Psoas muscle (tissue), 8 donors: Measurements from ENCODE around the gene RTKN. TPM values are rescaled to one million over a fixed set of nuclear protein-coding genes. Genes with fewer than 3 reads are reported as not detected.

ENCODE experiments used
- ATAC-seq, 4 donors: fragments of 200-7000 bp; cut with Tn5 transposase; one replicate each; pipeline ENCODE4 v1.9.1; 2020; ENCODE audit warnings: moderate library complexity in 3 of 4, mild to moderate bottlenecking in 2 of 4
- DNase-seq, 2 donors: peaks; one replicate each; pipeline ENCODE4 v3.0.0-alpha.2; 2020
- H3K27ac ChIP-seq: fragments of 200-600 bp; one replicate; pipeline ENCODE4 v1.8.0; 2022
- H3K27me3 ChIP-seq, 3 donors: fragments of 200-600 bp in 1 of 3; one replicate each; pipeline versions ENCODE4 v1.6.1 to v1.8.0; 2013 to 2022; ENCODE audit warnings: low read length in 2 of 3, mild to moderate bottlenecking in 2 of 3, moderate library complexity in 1 of 3; ENCODE audit not compliant: insufficient read depth in 3 of 3
- H3K36me3 ChIP-seq, 2 donors: fragments of 200-600 bp in 1 of 2; one replicate each; pipeline versions ENCODE4 v1.6.1 to v1.8.0; 2013 to 2022; ENCODE audit warnings: low read depth in 1 of 2, mild to moderate bottlenecking in 1 of 2, moderate library complexity in 1 of 2; ENCODE audit not compliant: insufficient read depth in 1 of 2
- H3K4me1 ChIP-seq: fragments of 200-600 bp; one replicate; pipeline ENCODE4 v1.8.0; 2022
- H3K4me3 ChIP-seq: fragments of 200-600 bp; one replicate; pipeline ENCODE4 v1.8.0; 2022; ENCODE audit warnings: mild to moderate bottlenecking
- H3K9me3 ChIP-seq: fragments of 200-600 bp; one replicate; pipeline ENCODE4 v1.8.0; 2022
- CTCF ChIP-seq: fragments of 200-600 bp; IDR thresholded peaks from one replicate; pipeline ENCODE4 v1.8.0; 2022; ENCODE audit warnings: antibody characterized with exemption
- WGBS, 3 donors: extraction: QIAGEN DNeasy Blood & Tissue Kit; methylation state at CpG; one replicate each; pipeline versions ENCODE4 v1.1.6 to v1.1.7; 2013; 5-methylcytosine and 5-hydroxymethylcytosine counted together
- intact Hi-C, 2 donors: fragments of 100-400 bp; cut with DNase I; formaldehyde crosslinking; loops; one replicate each; pipeline versions ENCODE4 v1.11.0 to v1.14.2; 2022
- polyA plus RNA-seq, 3 donors: library from polyadenylated mRNA; stranded (reverse); fragments of 200-250 nt; gene quantifications; one replicate each; pipeline ENCODE4 v1.2.3, GENCODE V29; 2013
- total RNA-seq, 4 donors: library from RNA; stranded (reverse); fragmentation: NEBNext Ultra II Directional in 2 of 4; extraction: Animal tissue kit (Norgen Biotek cat#: 25700) in 2 of 4; gene quantifications; one replicate each; pipeline versions ENCODE4 v1.2.1 to v1.2.4, GENCODE V29; 2021 to 2023
- donor health status: healthy with polysubstance abuse.
- donor health status: DM: no; HTN: no; CAD: no; lungs with moderate emphysema.
- donor health status: Bipolar disorder and iron deficiency.
- donor health status: healthy.
- donor health status: DM: yes; HTN: yes; CAD: no.
- donor health status: DM: no; HTN: no; CAD: no.
- donor health status: DM: no; HTN: no; CAD: no.
- donor health status: DM: yes; HTN: yes; CAD: no.

RTKN gene
- total and polyA plus RNA-seq, 7 donors, result 3.1 to 18.8 (median 7.8) TPM

- DNase-seq (peak; percentile 58 to 78), ATAC-seq (peak; percentile 45 to 77 (median 70))
- no peak overlapping the region for H3K27ac ChIP-seq
- peaks cover 0 to 29% (median 5%) of the 10 kb centered on the region in 3 donors for H3K27me3 ChIP-seq
- H3K4me3 ChIP-seq, result peak overlapping the region; percentile 62
- H3K9me3 ChIP-seq, result no peaks in the 10 kb centered on the region
- 2 to 6% (median 4%) methylated on average over 58 to 66 of the region's 66 CpGs for WGBS, 3 donors
- peak; percentile 22 for TF ChIP-seq CTCF
- H3K4me1 ChIP-seq, result no peaks in the 10 kb centered on the region
- no peaks in the 10 kb centered on the region for H3K36me3 ChIP-seq
- intact Hi-C loops, result no loop called here
Observed at GRCh38 chr2:74414881-74415761, 26.6 kb downstream of the RTKN start.

- intact Hi-C loops, result no loop called here
- Histone ChIP-seq H3K36me3 (no peaks in the 10 kb centered on the region), H3K27ac (no peak overlapping the region), H3K27me3 (peaks cover 0 to 25% (median 5%) of the 10 kb centered on the region in 3 donors), H3K4me3 (peak overlapping the region; percentile 62), H3K4me1 (no peaks in the 10 kb centered on the region), H3K9me3 (no peaks in the 10 kb centered on the region)
- no peak for TF ChIP-seq CTCF
- DNase-seq (no peak), ATAC-seq (peak; percentile 9 to 21 (median 14))
- 22 to 36% (median 23%) methylated on average over 19 of the region's 19 CpGs for WGBS, 3 donors
Observed at GRCh38 chr2:74414441-74414840, 27.3 kb downstream of the RTKN start.

- Histone ChIP-seq H3K4me1 (no peaks in the 10 kb centered on the region), H3K27me3 (peaks cover 0 to 29% (median 7%) of the 10 kb centered on the region in 3 donors), H3K27ac (no peak overlapping the region), H3K9me3 (no peaks in the 10 kb centered on the region), H3K36me3 (no peaks in the 10 kb centered on the region), H3K4me3 (no peak overlapping the region)
- ATAC-seq, result no peak
- 75 to 80% (median 80%) methylated on average over 8 of the region's 8 CpGs for WGBS, 3 donors
- DNase-seq, result no peak
- no peak for TF ChIP-seq CTCF
- intact Hi-C loops, result no loop called here
Observed at GRCh38 chr2:74413001-74413698, 28.6 kb downstream of the RTKN start.

- no peak overlapping the region for H3K4me3 ChIP-seq
- intact Hi-C loops, result no loop called here
- ATAC-seq, result no peak
- WGBS, 3 donors, result 72 to 82% (median 76%) methylated on average over 5 of the region's 5 CpGs
- peaks cover 0 to 12% (median 2%) of the 10 kb centered on the region in 3 donors for H3K27me3 ChIP-seq
- no peak overlapping the region for H3K27ac ChIP-seq
- H3K4me1 ChIP-seq, result no peaks in the 10 kb centered on the region
- no peak for TF ChIP-seq CTCF
- DNase-seq, result no peak
- no peaks in the 10 kb centered on the region for H3K9me3 ChIP-seq
- no peaks in the 10 kb centered on the region for H3K36me3 ChIP-seq
Observed at GRCh38 chr2:74407682-74408081, 34.1 kb downstream of the RTKN start.
